Renal cortex interstitium (tissue), 11 donors: ENCODE measurements around the gene OR5C1. TPM values are rescaled to one million over a fixed set of nuclear protein-coding genes. Genes with fewer than 3 reads are reported as not detected.
A peak's percentile ranks its signal among the peaks of the same experiment; 100 is the strongest.
"Not testable (repeated sequence)": the region's sequence is repeated elsewhere in the genome, so short reads cannot be mapped to it uniquely, and the experiment has no call there.

Experiments used
- DNase-seq, 11 donors: peaks; one replicate each; pipeline ENCODE4 v3.0.0-alpha.2; 2013; ENCODE audit warnings: low read depth in 9 of 11, low spot score in 4 of 11; ENCODE audit errors: extremely low read depth in 1 of 11
- polyA plus RNA-seq, 3 donors: library from polyadenylated mRNA; unstranded; fragments of 120-200 nt; gene quantifications; one replicate each; pipeline ENCODE4 v1.2.1, GENCODE V29; 2013; ENCODE audit not compliant: insufficient read length in 3 of 3

Gene OR5C1
- polyA plus RNA-seq, 3 donors, result not detected

- no peak for DNase-seq
Observed at GRCh38 chr9:122807271-122807900, 18.7 kb downstream of the OR5C1 start.

DNA sequence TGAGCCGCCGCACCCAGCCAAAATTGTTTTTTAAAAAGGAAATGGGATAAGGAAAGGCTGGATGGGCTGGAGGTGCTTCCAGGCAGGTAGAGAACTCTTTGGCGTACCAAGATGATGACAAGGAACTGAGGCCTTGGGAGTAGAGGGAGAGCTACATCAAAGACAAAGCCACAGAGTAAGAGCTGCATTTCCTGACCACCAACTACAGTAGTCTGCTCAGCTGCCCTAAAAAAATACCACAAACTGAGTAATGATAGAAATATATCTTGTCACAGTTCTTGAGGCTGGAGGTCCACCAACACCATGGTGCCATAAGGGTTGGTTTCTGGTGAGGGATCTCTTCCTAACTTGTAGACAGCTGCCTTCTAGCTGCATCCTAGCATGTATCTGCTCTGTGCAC is 19.4 kb downstream of the OR5C1 start:
- no peak for DNase-seq

GRCh38 chr9:122809261-122809660 is 20.5 kb downstream of the OR5C1 start:
- not testable (repeated sequence) for DNase-seq

DNA sequence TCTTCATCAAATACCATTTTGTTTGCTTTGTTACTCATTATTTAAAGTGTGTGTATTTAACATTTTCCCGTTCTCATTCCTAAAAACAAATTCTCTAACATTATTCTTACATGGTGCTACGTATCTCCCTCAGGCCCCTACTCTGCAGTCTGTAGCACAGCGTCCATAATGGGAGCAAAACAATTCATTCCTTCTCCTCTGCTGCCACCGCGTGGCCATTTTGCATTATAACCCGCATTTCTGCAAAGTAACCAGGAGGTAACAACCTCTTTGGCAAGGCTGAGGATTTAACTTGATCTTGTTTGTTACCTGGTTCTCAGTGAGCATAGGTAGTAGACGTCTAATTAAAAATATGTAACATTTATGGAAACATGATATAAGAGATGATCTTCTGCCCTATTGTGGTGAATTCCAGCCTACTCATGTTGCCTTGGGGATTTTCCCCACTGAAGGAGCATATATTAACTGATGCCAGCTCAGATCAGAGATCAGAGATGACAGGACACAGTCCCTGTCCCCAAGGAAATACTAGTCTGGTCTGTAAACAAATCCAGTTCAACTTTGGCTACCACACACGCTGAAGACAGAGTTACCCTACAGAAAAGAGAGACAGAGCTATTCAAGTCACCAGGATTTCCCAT is 21.7 kb downstream of the OR5C1 start:
- DNase-seq, result peak; percentile 47 to 83 (median 68)

DNA sequence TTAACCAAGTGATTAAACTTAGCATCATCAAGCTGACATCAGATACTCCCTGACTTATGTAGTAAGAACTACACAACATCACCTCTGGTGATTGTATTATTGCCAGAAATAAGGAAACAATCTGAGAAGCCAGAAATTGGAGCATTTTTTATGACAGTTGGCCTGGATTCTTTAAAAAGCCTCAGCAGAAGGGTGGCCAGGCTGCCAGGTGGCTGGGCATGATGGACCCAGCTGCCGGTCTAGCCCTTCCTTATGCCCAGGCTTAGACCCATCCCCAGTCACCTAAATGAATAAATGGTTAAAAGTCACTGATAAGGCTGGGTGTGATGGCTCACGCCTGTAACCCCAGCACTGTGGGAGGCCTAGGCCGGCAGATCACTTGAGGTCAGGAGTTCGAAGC is 24.0 kb downstream of the OR5C1 start:
- DNase-seq, result no peak

GRCh38 chr9:122814545-122814944 is 25.8 kb downstream of the OR5C1 start:
- no peak for DNase-seq

GRCh38 chr9:122815544-122815943 is 26.8 kb downstream of the OR5C1 start:
- DNase-seq, result no peak

DNA sequence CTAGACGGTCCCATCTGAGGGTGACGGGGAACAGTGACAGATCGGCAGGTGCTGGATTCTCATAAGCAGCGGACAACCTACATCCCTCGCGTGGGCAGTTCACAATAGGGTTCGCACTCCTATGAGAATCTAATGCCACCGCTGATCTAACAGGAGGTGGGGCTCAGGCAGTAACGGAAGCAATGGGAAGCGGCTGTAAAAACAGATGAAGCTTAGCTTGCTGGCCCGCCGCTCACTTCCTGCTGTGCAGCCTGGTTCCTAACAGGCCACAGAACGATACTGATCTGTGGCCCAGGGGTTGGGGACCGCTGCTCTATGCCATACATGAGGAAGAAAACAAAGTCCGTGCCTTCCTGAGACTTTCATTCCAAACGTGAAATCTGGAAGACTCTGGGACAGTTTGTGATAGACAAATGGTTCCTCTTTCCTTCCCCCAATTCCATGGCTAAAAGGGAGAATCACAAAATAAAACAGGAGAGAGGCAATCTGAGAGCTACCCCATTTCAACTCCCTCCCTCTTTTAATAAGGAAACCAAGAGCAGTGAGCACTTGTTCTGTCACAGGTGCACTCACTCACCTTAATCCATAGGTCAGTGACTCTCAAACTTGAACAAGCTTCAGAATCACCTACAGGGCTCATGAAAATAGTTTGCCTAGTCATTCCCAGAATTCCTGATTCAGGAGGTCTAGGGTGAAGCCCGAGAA is 27.6 kb downstream of the OR5C1 start:
- no peak for DNase-seq

- no peak for DNase-seq
Observed at GRCh38 chr9:122819326-122819725, 30.6 kb downstream of the OR5C1 start.

DNA sequence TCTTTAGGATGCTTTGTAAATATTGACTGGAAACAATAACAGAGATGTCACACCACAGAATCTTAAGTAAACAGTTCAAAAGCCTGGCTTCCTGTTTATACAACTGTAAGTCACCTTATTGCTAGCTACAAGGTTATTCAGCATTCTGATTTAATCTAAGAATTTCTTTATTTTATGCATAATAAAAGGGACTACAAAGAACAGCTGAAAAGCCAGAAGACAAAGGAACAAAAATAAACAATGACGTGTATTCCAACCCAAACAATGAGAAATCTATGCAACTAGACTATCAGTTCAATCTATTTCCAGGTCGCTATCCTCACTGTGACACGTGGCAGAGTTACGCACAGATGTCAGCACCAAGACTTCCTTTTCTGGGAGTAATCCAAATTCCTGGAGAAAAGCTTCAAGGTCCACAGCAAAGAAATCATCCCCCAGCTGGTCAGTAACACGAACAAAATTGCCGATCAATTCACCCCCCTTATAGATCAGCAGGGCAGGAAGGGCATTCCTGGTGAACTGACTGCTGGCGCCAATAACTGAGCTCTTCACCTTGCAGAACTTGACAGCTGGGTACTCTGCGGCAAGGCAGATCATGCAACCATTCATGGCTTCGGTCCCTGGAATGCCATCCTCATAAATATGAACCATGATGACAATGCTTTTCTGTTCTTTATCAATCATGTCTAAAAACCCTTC is 31.2 kb downstream of the OR5C1 start:
- no peak for DNase-seq

GRCh38 chr9:122820490-122820845 is 31.7 kb downstream of the OR5C1 start:
- DNase-seq, result no peak

DNA sequence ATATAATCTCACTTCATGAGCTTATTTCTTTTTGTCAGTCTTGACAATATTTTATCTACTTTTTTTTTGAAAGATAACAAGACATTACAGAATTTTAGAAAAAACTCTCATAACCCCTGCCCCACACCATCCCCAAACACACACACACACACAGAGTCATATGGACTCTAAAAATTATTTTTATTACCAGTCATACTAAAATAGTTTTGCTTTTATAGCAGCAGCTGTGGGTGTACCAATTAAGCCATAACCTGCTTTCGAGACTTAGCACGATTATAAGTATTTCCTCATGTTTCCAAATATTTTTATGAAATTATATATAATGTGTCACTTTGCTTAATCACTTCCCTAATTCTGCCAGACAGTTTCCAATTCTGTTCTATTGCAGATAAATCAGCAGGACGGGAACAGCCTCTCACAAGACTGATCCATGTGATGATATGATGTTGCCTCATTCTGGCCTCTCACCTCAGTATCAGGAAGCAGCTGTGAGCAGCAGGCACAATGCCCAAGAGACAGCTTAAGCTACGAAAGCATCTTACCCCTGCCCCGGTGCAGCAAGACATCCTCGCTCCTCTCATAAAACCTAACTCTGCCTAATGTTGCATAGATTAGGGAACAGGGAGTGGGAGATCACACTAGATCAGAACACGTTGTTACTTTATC is 32.7 kb downstream of the OR5C1 start:
- DNase-seq, result no peak

- DNase-seq, result no peak
Observed at GRCh38 chr9:122822056-122822455, 33.3 kb downstream of the OR5C1 start.

- no peak for DNase-seq
Observed at GRCh38 chr9:122822938-122823337, 34.2 kb downstream of the OR5C1 start.

DNA sequence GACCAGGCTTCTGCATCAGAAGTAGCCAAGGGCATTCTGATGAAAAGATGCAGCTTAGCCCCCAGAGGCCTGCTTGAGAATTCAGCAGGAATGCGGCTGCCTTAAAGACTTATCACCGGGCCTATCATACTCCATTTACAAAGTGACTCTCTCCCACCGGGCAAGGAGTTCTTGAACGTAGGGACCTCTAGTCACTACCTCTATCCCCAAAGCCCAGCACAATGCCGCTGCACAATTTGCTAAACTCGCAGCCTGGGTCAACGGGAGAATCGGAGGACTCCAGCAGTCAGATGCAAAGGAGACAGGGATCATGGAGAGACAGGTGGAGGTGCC is 39.0 kb downstream of the OR5C1 start:
- DNase-seq, result peak in 2 of 11 donors; percentile 18 to 35

- not testable (repeated sequence) for DNase-seq
Observed at GRCh38 chr9:122828965-122829284, 40.2 kb downstream of the OR5C1 start.

GRCh38 chr9:122832194-122832593 is 43.5 kb downstream of the OR5C1 start:
- DNase-seq, result no peak

GRCh38 chr9:122835313-122835731 is 46.6 kb downstream of the OR5C1 start:
- no peak for DNase-seq

DNA sequence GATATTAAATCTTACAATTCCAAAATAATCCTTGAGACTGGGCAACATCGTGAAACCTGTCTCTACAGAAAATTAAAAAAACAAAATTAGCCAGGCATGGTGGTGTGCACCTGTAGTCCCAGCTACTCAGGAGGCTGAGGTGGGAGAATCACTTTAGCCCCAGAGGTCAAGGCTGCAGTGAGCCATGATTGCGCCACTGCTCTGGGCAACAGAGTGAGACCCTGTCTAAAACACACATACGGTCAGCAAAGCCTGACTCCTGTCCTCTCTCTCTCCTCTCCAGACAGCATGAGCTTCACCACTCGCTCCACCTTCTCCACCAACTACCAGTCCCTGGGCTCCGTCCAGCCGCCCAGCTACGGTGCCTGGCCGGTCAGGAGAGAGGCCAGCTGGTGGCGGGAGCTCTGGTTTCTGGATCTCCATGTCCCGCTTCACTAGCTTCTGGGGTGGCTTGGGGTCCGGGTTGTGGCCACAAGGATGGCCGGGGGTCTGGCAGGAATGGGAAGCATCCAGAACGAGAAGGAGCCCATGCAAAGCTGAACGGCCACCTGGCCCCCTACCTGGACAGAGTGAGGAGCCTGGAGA is 48.6 kb downstream of the OR5C1 start:
- DNase-seq, result no peak
